ENCODE results near the gene ASIC1.
A peak's percentile ranks its signal among the peaks of the same experiment; 100 is the strongest.
"Not testable (repeated sequence)": the region's sequence is repeated elsewhere in the genome, so short reads cannot be mapped to it uniquely, and the experiment has no call there.

ASIC1 gene

DNA sequence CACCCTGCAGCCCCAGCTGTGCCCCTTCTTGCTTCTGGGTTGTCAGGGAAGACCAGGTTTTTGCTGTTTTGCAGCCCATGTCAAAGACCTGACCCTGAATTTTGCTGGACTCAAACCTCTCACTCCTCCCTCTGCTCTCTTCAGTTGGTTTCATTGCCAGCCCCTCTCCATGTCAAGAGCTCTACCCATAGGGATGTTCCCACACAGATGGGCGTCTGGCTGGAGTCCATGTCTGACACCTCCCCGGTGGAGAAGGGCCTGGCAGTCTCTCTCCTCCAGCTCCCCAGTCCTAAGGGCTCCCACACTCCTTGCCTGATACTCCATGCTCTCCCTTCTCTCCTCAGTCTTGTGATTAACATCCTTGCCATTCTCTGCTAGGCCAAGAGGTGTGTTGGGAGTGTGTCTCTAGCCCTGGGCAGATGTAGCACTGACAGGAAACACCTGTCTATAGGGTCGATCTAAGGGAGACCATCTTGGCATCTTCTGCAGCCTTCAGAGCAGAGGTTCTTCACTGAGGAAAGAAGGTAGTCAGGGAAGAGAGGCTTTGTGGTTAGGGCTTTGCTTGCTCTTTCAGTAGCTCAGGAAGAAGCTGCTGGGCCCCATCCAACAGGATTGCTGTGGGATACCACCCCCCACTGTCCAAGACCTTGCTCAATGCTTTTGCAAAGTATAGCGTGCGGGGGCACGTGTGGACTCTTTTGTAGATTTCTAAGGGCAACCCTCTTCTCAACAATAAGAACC lies 4.7 kb downstream of the ASIC1 start:
- DNase-seq, result no peak

DNA sequence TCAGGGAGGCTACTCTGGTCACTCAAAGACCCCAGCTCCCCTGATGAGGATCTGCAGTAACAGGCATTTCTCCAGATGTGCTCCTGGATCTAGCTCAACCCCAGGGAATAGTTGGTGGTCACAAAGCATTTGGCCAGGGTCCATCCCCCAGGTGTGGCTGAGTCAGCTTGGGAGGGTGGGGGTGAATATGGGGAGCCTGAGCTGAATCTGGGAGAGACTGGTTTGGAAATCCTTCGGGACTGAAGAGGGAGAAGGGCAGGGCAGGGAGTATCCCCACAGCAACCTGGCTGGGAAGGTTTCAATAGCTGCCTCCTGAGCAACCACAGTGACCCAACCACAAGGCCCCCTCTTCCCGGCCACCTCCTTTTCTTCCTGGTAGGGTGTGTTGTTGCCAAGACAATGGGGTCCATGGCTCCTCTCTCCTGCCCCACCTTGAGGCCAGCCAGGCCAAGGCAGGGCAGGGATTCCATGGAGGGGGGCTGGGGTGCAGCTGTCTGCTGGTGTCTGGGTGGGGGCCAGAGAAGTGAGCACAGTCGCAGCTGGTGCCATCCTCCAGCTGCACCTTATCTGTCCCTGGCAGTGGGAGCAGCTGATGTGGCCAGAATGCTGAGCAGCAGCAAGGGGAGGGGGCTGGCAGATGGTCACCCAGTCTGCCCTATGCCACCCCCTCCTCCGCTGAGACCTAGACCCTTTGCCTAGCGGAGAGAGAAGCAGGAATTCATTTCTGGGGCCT lies 5.5 kb downstream of the ASIC1 start:
- no peak for DNase-seq

DNA sequence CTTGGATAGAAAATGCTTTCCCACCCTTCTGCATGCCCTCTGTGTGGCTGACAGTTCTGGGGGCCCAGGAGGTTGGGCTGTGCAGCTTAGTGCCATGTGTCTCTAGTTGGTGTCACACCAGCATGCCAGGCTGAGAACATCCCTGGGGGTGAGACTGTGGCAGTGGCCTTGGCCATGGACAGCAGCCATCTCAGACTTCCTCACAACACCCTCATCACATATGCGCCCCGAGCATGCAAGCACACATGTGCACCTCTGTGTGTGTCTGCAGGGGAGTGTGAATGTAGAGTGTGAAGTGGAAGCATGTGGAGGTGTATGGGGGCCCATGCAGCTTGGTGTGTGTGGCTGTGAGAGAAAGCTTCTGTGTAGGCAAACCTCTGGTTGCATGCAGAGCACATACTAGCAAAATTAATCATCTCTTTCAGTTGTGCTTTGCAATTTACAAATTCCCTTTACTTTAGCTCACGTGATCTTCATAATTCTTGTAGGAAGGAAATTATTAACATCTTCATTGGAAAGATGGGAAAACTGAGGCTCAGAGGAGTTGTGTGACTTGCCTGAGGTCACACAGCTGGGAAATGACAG lies 8.4 kb downstream of the ASIC1 start:
- no peak for DNase-seq

DNA sequence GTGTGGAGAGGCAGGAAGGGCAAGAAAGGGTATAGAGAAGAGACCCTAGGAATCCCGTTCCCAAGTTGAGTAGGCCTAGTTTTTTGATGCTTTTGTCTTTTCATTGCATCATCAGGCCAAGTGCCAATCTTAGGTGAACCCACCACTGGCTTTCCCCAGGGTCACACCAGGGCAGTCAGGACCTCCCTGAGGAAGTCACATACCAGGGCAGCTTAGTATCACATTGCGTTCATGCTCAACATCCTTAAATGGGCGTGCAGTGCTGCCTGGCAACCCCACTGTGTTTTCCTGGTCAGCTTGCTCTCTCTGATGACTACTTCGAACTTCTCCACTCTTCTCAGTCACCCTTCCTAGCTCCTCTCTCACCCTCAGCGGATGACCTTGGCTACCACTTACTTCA lies 9.0 kb downstream of the ASIC1 start:
- DNase-seq, result no peak

- no peak for DNase-seq
These were observed 11.7 kb downstream of the ASIC1 start for GRCh38 chr12:50069069-50069468.

DNA sequence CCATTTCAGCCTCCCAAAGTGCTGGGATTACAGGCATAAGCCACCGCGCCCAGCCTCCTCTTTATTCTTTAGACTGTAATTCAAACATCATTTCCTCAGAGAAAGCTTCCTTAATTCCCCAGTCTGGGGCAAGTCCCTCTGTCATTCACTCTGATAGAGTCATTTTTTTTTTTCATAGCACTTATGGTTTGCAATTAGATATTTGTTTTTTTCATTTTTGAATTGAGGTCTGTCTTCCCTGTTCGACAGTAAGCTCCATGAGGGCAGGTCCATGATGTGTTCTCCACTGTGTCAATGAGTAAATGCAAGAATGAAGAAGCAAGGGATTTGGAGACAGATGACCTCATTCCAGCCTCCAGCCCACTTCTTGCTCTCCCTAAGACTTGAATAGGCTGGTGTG lies 12.1 kb downstream of the ASIC1 start:
- no peak for DNase-seq

DNA sequence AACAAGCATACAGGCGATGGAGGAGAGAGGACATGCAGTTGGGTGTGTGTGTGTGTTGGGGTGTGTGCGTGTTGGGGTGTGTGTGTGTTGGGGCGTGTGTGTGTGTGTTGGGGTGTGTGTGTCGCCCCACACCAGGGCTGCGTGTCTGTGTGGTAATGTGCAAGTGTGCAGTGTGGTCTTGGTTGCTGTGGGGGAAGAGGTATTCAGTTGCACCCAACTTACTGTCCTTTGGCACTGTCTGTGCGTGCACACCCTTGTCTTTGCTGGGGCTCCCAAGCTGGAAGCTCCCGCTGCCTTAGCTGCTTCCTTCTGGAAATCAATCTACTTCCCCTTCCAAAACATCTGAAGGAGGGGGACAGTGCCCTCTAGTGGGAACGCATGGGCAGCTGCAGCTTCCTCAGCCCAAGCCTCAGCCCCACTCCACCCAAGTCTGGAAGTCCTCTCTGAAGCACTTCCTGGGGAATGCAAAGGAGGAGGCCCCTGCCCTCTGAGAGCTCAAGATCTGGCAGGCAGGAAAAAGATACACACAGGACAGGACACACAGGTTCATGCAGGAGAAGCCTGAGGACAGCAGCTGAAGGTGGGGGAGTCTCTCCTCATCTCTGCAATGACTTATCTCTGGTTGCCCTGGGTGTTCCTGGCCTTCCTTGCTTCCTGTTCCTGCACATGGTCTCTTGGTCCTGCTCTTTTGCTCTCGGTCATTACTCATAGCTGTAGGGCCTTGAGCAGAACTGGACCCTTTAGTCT lies 13.1 kb downstream of the ASIC1 start:
- DNase-seq, result peak; percentile 70

DNA sequence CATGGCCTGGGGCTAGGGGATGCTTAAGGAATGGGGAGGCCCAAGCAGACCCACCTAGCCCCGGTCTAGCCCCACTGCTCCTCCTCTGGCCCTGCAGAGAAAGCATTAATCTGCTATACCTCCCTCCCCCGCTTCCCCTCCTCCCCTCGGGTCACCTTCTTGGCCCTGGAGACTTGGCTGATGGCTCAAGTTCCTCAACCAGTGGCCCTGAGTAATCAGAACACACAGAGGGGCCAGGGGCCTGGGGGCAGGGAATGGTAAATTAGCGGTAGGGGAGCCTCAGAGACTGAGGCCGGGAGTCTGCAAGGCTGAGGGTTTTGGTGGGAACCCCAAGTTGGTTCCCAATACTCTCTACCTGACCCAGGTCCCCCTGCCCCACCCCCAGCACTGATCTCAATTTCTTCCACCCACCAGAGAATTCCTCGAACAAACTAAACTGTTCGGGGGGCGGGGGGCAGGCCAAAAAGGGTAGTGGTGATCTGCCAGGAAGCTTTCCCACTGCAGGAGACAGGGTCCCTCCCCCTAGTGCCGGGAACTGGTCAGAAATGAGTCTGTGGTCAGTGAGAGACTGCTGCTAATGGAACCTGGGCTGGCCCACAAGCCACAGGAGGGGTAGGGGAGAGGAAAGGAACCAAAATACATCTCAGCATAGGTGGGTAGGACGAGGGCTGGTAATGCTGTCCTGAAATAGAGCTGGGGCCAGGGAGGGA lies 15.0 kb downstream of the ASIC1 start:
- DNase-seq, result no peak

DNA sequence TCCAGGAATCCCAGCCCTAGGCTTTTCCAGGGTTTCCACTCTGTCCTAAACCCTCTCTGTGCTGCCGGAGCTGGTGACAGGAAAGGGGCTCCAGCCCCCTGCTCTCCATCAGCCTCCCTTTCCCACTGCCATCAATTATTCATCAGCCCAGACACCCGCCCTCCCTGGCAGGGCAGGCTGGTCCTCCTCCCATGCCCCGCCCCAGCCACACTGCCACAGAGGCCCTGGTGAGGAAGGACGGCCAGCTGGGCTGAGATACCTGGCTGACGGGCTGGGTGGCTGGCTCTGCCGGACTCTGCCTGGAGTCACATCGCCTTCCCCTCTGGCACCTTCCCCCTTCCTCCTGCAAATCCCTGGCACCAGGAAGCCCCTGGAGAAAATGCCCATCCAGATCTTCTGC lies 15.8 kb downstream of the ASIC1 start:
- DNase-seq, result no peak

- DNase-seq, result no peak
These were observed 16.3 kb downstream of the ASIC1 start for GRCh38 chr12:50073712-50074111.

GRCh38 chr12:50074936-50075807 lies 17.8 kb downstream of the ASIC1 start:
- peak; percentile 40 for DNase-seq

- DNase-seq, result no peak
These were observed 18.4 kb downstream of the ASIC1 start for GRCh38 chr12:50075808-50076170.

DNA sequence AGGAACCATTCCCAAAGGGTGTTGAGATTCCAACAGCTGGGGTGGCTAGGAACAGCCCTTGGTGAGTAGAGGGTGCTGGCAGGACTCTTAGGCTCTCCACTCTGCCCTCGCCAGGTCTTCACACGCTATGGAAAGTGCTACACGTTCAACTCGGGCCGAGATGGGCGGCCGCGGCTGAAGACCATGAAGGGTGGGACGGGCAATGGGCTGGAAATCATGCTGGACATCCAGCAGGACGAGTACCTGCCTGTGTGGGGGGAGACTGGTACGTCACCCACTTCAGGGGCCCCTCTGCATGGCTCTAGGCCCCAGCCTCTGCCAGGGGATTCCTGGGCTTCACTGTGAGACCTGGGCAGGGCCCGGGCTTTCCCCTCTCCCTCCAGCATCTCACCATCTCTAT lies 19.7 kb downstream of the ASIC1 start:
- DNase-seq, result no peak

GRCh38 chr12:50078281-50078680 lies 20.9 kb downstream of the ASIC1 start:
- no peak for DNase-seq

GRCh38 chr12:50079771-50080170 lies 22.4 kb downstream of the ASIC1 start:
- no peak for DNase-seq

DNA sequence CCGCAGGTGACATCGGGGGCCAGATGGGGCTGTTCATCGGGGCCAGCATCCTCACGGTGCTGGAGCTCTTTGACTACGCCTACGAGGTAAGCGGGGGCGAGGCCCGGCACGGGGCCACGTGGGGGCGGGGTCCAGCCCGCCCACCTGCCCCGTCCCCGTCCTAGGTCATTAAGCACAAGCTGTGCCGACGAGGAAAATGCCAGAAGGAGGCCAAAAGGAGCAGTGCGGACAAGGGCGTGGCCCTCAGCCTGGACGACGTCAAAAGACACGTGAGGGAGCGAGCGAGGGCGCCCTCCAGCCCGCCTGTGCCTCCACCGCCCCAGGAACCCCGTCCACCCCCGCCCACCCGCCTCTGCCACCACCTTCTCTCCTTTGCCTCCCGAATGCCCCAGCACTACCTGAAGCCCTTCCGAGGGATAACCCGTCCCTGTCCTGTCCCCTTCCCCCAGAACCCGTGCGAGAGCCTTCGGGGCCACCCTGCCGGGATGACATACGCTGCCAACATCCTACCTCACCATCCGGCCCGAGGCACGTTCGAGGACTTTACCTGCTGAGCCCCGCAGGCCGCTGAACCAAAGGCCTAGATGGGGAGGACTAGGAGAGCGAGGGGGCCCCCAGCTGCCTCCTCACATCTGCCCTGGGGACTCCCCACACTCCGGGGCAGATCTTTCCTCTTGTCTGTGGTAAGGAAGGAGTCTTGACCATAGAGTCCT lies 23.9 kb downstream of the ASIC1 start:
- DNase-seq, result no peak

- DNase-seq, result no peak
These were observed 25.2 kb downstream of the ASIC1 start for GRCh38 chr12:50082644-50083043.

GRCh38 chr12:50083301-50083700 lies 25.9 kb downstream of the ASIC1 start:
- no peak for DNase-seq

- not testable (repeated sequence) for DNase-seq
These were observed 27.0 kb downstream of the ASIC1 start for GRCh38 chr12:50084409-50084774.

GRCh38 chr12:50084775-50085614 lies 27.6 kb downstream of the ASIC1 start, which contains the start of gene SMARCD1:
TSS of gene SMARCD1 (plus strand) at chr12:50085342. CDS start at chr12:50085370, 28 bp downstream.
- DNase-seq, result peak; percentile 96
